ENCODE results near the gene BASP1.

BASP1 gene

GRCh38 chr5:17219006-17219422 is 1.6 kb downstream of the BASP1 start:
- ChIA-PET CTCF (no interaction called here), POLR2A (interaction anchor here (1.0 to 3.1 kb wide), 2 partner anchors 86 to 160 kb away, joined by 14 to 15 read pairs; no protein-coding TSS in a partner anchor)
- TF ChIP-seq AEBP2 (tag by site-specific recombination; IDR thresholded peaks at IDR 0.05; ENCODE audit: borderline replicate concordance) (no peak), ZNF433 (tag by site-specific recombination; IDR thresholded peaks at IDR 0.05; ENCODE audit: low read depth) (no peak), CTCF (tag by site-specific recombination; IDR thresholded peaks at IDR 0.05) (no peak), GLIS2 (tag by site-specific recombination; IDR thresholded peaks at IDR 0.05) (peak; percentile 71), ZFHX2 (tag by site-specific recombination; conservative IDR thresholded peaks at IDR 0.05) (peak; percentile 31; the same call in 1 of the 2 replicates), ZNF335 (tag by site-specific recombination; conservative IDR thresholded peaks at IDR 0.05) (0 out of 2 replicates have a peak, but pooled peaks have one; percentile 44), ZBTB6 (tag by site-specific recombination; IDR thresholded peaks at IDR 0.05) (0 out of 2 replicates have a peak, but pooled peaks have one; percentile 42), ZNF398 (tag by site-specific recombination; IDR thresholded peaks at IDR 0.05) (no peak), ZXDB (tag by site-specific recombination; IDR thresholded peaks at IDR 0.05) (0 out of 2 replicates have a peak, but pooled peaks have one; percentile 6), ZNF670 (tag by site-specific recombination; IDR thresholded peaks at IDR 0.05; ENCODE audit: low read depth) (no peak), ZSCAN16 (tag by site-specific recombination; IDR thresholded peaks at IDR 0.05) (no peak), IKZF3 (tag by site-specific recombination; IDR thresholded peaks at IDR 0.05) (no peak)
- Histone ChIP-seq H3K27ac (ENCODE audit: extremely low read depth, low read depth, low read length) (peak overlapping the region; percentile 97), H3K36me3 (ENCODE audit: control insufficient read depth in 2 of 2, insufficient read depth in 1 of 2, low read length in 2 of 2) (peaks cover 11 to 14% of the 10 kb centered on the region in 2 experiments; a peak in 2 of 3 replicates), H3K4me3 (ENCODE audit: low read depth, low read length) (peak overlapping the region; percentile 89), H3K4me1 (ENCODE audit: control insufficient read depth, insufficient read depth, low read length) (peaks cover 37% of the 10 kb centered on the region), H3K9me3 (ENCODE audit: control insufficient read depth, insufficient read depth, low read depth, low read length) (no peaks in the 10 kb centered on the region)

- Histone ChIP-seq H3K27ac (ENCODE audit: extremely low read depth, low read depth, low read length) (peak overlapping the region; percentile 97), H3K9me3 (ENCODE audit: control insufficient read depth, insufficient read depth, low read depth, low read length) (no peaks in the 10 kb centered on the region), H3K36me3 (ENCODE audit: control insufficient read depth in 2 of 2, insufficient read depth in 1 of 2, low read length in 2 of 2) (peaks cover 11 to 14% of the 10 kb centered on the region in 2 experiments; a peak in 2 of 3 replicates), H3K4me3 (ENCODE audit: low read depth, low read length) (peak overlapping the region; percentile 89), H3K4me1 (ENCODE audit: control insufficient read depth, insufficient read depth, low read length) (peaks cover 37% of the 10 kb centered on the region)
- ChIA-PET POLR2A (interaction anchor here (2.0 kb wide), 1 partner anchor 160 kb away, joined by 5 read pairs; no protein-coding TSS in a partner anchor), CTCF (no interaction called here)
- no peak for TF ChIP-seq ZNF280D (tag by site-specific recombination; IDR thresholded peaks at IDR 0.05)
- no peak for TF ChIP-seq SCRT2 (tag by site-specific recombination; IDR thresholded peaks at IDR 0.05)
- TF ChIP-seq ZBTB26 (tag by site-specific recombination; optimal IDR thresholded peaks at IDR 0.05), result no peak
- TF ChIP-seq REST (tag by site-specific recombination; IDR thresholded peaks at IDR 0.05), result no peak
- no peak for TF ChIP-seq ZNF174 (tag by site-specific recombination; IDR thresholded peaks at IDR 0.05)
Observed at GRCh38 chr5:17219469-17219868, 2.0 kb downstream of the BASP1 start.

Data from HEK293 (cell line).